HTERT RPE-1 (cell line): ENCODE measurements around the gene LRRC32.
"Not testable (repeated sequence)": the region's sequence is repeated elsewhere in the genome, so short reads cannot be mapped to it uniquely, and the experiment has no call there.

Experiments used
- in situ Hi-C: fragments of 300-500 bp; cut with MboI; formaldehyde crosslinking; loops from 4 replicates; pipeline ENCODE4 v1.14.3; 2020; ENCODE audit warnings: low sequenced_read_pairs

The LRRC32 gene

DNA sequence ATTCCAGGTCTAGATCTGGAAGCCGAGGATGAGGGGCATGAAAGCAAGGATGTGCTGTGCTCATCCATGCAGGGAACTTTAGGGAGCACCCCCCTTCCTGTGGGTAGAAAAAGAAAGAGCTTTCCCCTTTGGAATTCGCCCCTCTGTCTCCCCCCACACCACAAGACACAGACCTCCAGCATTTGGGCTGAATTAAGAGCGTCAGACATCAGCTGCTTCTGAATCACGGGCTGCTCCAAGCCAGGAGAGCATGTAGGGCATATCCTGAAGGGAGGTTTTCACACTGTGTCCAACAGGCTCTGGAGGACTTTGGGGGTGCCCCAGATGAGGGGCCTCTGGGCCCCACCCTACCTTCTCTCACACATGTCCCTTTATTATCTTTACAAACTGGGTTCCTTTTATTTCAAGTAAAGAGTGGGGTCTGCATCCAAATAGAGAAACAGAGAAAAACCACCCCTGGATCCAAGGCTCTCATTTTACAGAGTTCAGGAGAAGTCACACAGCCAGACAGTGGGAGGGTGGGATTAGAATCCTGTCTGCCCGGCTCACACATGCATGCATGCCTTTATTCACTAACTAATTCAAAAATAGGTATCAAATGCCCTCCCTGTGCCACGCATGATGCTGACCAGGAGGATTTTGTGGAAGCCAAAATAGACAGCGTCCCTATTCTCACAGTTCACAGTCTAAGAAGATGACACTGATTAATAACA is 52.8 kb downstream of the LRRC32 start:
- in situ Hi-C loops, result no loop called here

DNA sequence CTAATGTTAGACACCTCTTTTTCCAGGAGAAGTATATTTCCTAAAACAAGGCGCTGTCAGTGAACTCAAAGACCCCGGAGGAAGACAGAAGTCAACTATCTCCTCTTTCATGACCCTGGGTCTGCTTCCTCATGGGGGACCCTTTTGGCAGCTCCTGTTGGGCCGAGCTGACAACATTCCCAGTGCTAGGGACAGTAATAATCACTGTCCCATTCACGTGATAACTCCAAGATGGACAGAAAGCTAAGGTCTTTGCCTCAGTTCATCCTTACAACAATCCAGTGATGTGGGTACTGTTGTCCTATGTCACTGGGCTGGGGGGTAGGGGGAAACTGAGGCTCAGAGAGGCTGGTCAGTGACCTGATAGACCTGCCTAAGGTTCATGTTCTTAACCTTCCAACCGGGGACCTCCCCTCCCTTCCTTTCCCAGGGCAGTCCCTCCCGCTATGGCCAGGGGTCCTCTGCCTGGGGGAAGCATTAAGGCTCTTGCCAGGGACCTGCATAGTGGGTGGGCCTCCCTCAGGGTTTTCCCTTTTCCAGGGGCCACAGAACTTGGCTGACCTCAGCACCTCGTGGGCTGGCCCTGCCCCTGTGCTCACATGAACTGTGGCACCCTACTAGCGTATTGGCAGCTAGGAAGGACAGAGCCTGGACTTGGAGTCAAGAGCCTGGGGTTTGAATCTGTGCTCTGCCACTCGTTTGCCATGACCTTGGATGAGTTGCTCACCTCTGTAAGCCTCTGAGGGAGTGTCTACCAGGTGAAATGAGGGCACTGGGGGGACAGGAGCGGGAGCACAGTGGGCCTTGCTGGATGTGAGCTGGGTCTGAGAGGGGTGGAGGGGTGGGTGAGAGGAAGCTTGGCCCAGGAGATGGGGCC is 53.6 kb downstream of the LRRC32 start:
- in situ Hi-C loops, result no loop called here

DNA sequence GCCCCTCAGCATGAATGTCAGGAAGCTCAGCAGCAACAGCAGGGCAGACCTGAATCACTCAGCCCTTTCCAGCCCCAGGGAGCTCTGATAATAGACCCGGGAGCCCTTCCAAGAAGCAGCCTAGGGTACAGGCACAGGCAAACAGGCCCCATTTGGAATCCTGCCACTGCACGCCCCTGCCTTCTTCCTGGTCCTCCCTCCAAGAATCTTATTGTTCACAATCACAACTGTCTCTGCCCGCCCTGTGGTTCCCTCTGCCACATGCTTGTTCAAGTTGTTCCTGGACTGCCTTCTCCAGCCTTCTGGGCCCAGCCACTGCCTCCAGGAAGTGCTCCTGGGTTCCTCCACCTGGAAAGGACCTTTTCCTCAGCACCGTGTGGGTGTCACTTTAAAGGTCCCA is 54.6 kb downstream of the LRRC32 start:
- in situ Hi-C loops, result no loop called here

GRCh38 chr11:76614471-76615179 is 55.9 kb downstream of the LRRC32 start:
- in situ Hi-C loops, result no loop called here

- in situ Hi-C loops, result no loop called here
Measured at GRCh38 chr11:76613901-76614300, 56.6 kb downstream of the LRRC32 start.

- in situ Hi-C loops, result no loop called here
Measured at GRCh38 chr11:76612226-76612625, 58.3 kb downstream of the LRRC32 start.

GRCh38 chr11:76610871-76611475 is 59.6 kb downstream of the LRRC32 start:
- in situ Hi-C loops, result no loop called here

- in situ Hi-C loops, result no loop called here
Measured at GRCh38 chr11:76610371-76610770, 60.2 kb downstream of the LRRC32 start.

- in situ Hi-C loops, result no loop called here
Measured at GRCh38 chr11:76609736-76610370, 60.7 kb downstream of the LRRC32 start.

DNA sequence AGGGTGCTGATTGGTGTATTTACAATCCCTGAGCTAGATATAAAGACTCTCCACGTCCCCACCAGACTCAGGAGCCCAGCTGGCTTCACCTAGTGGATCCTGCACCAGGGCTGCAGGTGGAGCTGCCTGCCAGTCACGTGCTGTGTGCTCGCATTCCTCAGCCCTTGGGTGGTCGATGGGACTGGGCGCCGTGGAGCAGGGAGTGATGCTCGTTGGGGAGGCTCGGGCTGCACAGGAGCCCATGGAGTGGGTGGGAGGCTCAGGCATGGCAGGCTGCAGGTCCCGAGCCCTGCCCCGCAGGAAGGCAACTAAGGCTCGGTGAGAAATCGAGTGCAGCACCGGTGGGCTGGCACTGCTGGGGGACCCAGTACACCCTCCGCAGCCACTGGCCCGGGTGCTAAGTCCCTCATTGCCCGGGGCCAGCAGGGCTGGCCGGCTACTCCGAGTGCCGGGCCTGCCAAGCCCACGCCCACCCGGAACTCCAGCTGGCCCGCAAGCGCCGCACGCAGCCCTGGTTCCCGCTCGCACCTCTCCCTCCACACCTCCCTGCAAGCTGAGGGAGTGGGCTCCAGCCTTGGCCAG is 61.6 kb downstream of the LRRC32 start:
- in situ Hi-C loops, result not testable (repeated sequence)

DNA sequence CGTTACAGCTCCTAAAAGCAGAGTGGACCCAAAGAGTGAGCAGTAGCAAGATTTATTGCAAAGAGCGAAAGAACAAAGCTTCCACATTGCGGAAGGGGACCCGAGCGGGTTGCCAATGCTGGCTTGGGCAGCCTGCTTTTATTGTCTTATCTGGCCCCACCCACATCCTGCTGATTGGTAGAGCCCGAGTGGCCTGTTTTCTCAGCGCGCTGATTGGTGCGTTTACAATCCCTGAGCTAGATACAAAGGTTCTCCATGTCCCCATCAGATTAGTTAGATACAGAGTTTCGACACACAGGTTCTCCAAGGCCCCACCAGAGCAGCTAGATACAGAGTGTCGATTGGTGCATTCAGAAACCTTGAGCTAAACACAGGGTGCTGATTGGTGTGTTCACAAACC is 62.3 kb downstream of the LRRC32 start:
- in situ Hi-C loops, result not testable (repeated sequence)
